DLD1 (cell line): Measurements from ENCODE around the gene TOM1.
"Not testable (repeated sequence)": the region's sequence is repeated elsewhere in the genome, so short reads cannot be mapped to it uniquely, and the experiment has no call there.

Source experiments
- in situ Hi-C: cut with HindIII; loops from 2 replicates; pipeline ENCODE4 v1.10.0; 2017; ENCODE audit warnings: low sequenced_read_pairs

The TOM1 gene

DNA sequence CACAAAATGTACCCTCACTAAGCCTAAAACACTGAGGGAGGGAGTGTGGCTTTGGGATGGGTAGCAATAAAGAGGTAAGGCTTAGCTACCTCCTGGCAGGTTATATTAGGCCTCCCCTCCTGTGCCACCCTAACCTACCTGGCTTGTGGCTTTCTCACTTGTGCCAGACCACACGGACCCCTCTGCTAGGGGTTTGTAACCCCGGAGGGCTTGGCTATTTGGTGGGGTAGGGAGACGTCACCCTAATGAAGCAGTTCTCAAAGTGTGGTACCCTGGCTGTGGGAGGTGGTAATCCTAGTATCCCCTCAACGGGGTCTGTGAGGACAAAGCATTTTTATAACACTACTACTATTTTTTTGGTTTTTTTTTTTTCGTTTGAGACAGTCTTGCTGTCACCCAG, 91.2 kb downstream of the TOM1 start:
- in situ Hi-C loops: no loop called here

DNA sequence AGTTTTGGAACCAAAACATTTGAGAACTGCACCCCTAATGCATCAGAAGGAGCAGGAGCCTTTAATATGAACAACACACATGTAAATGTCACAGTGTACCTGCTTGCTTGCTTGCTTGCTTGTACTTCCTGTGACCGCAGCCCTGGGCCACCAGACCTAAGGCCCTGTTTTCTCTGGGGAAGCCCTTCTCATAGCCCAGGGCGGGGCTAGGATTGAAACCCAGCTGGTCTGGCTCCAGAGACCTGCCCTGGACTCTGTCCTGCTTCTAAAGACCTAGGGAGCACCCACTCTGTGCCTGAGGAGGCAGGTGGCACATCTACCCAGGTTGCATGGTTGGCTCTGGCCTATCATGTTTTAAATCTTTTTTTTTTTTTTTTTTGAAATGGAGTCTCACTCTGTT, 92.7 kb downstream of the TOM1 start:
- in situ Hi-C loops: no loop called here

DNA sequence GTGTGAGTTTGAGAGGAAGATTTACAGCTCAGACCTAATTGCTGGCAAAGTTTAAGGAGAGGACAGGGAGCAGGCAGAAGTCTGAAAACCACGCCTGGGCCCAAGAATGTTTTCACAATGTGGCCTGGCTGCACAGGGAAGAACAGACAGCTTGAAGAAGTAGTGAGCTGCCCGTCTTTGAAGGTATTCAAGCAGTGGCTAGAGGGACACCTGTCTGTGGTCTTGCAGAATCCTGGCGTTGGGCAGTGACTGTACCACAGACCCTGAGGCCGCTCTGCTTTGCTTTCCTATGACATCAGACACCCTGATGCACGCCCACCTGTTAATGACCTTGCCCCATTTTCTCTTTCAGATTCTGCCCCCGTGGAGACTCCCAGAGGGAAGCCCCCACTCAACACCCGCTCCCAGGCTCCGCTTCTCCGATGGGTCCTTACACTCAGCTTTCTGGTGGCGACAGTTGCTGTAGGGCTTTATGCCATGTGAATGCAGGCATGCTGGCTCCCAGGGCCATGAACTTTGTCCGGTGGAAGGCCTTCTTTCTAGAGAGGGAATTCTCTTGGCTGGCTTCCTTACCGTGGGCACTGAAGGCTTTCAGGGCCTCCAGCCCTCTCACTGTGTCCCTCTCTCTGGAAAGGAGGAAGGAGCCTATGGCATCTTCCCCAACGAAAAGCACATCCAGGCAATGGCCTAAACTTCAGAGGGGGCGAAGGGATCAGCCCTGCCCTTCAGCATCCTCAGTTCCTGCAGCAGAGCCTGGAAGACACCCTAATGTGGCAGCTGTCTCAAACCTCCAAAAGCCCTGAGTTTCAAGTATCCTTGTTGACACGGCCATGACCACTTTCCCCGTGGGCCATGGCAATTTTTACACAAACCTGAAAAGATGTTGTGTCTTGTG, 93.7 kb downstream of the TOM1 start:
- in situ Hi-C loops: no loop called here

DNA sequence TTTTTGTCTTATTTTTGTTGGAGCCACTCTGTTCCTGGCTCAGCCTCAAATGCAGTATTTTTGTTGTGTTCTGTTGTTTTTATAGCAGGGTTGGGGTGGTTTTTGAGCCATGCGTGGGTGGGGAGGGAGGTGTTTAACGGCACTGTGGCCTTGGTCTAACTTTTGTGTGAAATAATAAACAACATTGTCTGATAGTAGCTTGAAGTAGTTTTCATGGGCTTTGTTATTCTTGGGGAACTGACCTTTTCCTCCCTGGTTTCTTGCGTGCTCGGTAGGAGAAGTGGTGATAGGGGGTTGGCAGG, 94.3 kb downstream of the TOM1 start:
- in situ Hi-C loops: no loop called here

DNA sequence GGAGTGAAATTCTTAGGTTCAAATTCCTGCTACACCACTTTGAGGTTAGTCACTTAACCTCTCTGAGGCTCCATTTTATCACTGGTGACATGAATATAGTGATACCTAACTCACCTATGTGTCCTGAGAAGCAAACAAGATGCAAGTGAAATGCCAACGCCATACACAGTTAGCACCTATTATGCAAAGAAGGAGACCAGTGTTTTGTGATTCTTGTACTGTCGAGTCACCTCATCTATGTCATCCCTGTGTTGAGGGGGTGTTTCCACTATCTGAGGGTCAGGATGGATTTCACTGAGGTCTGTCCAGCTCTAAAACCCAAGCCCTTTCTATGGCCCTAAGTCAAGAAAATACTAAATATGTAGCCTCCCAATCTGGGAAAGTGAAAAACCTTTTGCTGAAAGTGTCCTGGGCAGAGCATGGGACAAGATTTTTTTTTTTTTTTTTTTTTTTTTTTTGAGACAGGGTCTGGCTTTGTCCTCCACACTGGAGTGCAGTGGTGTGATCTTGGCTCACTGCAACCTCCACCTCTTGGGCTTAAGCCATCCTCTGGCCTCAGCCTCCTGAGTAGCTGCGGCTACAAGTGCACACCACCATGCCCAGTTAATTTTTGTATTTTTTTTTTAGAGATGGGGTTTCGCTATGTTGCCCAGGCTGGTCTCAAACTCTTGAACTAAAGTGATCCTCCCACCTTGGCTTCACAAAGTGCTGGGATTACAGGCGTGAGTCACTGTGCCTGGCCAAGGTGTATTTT, 95.3 kb downstream of the TOM1 start:
- in situ Hi-C loops: no loop called here

DNA sequence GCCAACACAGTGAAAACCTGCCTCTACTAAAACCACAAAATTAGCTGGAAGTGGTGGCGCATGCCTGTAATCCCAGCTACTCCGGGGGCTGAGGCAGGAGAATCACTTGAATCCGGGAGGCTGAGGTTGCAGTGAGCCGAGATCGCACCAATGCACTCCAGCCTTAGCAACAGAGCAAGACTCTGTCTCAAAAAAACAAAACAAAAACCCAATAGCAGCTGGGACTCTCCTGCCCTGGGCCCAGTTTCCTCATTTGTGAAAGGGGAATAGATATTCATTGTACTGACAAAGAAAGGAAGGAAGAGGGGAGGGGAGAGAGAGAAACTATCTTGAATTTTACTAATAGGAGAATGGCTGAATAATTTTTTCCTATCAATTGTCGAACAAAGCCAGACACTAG, 96.9 kb downstream of the TOM1 start:
- in situ Hi-C loops: not testable (repeated sequence)

DNA sequence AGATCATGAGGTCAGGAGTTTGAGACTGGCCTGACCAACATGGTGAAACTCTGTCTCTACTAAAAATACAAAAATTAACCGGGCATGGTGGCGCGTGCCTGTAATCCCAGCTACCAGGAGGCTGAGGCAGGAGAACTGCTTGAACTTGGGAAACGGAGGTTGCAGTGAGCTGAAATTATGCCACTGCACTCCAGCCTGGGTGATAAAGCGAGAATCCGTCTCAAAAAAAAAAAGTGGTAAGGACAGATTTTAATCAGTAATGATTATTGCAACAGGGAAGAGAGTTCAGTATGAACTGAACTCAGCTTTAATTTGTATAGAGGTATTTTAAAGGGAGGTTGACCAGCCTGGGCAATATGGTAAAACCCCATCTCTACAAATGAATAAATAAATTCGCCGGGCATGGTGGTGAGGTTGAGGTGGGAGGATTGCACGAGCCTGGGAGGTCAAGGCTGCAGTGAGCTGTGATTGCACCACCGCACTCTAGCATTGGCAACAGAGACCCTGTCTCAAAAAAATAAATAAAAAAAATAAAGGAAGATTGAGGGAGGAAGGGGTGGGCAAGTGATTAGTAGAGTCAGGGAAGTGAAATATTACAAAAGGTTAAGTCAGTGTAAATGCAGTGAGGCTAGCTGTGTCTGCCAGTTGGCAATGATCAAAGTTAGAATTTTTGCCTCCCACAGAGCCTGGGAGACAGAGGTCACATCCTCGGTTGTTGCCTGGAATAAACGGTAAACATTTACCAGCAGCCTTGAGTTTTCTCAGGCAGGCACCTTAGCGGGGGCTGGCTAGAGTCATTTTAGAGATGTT, 97.6 kb downstream of the TOM1 start:
- in situ Hi-C loops: no loop called here
